Measurements from ENCODE around the gene PLPP3. TPM values are rescaled to one million over a fixed set of nuclear protein-coding genes. Genes with fewer than 3 reads are reported as not detected.

The PLPP3 gene
- total and polyA plus RNA-seq, 2 of the 8 experiments (the other 6 are each of a cell fraction or from before 2014, with no cell fraction given): 33.2 to 42.0 TPM

DNA sequence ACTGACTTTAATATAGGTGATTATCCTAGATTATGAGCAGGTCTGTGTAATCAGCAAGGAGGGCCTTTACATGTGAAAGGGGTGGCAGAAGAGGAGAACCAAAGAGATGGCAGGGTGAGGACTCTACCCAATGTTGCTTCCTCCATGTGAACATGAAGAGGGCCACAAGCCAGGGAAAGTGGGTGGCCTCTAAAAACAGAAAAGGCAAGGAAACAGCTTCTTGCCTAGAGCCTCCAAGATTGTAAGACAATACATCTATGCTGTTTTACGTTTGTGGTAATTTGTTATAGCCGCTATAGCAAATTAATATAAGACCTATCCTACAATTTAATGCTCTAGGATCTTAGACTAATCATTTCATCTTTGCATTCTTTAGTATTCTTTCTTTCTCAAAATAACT, 85.5 kb downstream of the PLPP3 start (continued):
- TF ChIP-seq, protein P1, sequence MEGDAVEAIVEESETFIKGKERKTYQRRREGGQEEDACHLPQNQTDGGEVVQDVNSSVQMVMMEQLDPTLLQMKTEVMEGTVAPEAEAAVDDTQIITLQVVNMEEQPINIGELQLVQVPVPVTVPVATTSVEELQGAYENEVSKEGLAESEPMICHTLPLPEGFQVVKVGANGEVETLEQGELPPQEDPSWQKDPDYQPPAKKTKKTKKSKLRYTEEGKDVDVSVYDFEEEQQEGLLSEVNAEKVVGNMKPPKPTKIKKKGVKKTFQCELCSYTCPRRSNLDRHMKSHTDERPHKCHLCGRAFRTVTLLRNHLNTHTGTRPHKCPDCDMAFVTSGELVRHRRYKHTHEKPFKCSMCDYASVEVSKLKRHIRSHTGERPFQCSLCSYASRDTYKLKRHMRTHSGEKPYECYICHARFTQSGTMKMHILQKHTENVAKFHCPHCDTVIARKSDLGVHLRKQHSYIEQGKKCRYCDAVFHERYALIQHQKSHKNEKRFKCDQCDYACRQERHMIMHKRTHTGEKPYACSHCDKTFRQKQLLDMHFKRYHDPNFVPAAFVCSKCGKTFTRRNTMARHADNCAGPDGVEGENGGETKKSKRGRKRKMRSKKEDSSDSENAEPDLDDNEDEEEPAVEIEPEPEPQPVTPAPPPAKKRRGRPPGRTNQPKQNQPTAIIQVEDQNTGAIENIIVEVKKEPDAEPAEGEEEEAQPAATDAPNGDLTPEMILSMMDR (IDR thresholded peaks at IDR 0.05; ENCODE audit: control extremely low read depth in 1 of 3, insufficient read depth in 1 of 3, low read depth in 1 of 3, low read length in 3 of 3): no peak
- no peak for TF ChIP-seq SIN3A (conservative IDR thresholded peaks at IDR 0.05 in 1 of 2, IDR thresholded peaks at IDR 0.05 in 1 of 2; ENCODE audit: low read depth in 1 of 2, low read length in 2 of 2)

All from H1 (cell line).